Fibroblast of skin of right biceps (primary cell): Measurements from ENCODE around the gene CEP112.
"Not testable (repeated sequence)": the region's sequence is repeated elsewhere in the genome, so short reads cannot be mapped to it uniquely, and the experiment has no call there.

Experiments
- DNase-seq: peaks from one replicate; pipeline ENCODE4 v3.0.0-alpha.2; 2013

Gene CEP112

DNA sequence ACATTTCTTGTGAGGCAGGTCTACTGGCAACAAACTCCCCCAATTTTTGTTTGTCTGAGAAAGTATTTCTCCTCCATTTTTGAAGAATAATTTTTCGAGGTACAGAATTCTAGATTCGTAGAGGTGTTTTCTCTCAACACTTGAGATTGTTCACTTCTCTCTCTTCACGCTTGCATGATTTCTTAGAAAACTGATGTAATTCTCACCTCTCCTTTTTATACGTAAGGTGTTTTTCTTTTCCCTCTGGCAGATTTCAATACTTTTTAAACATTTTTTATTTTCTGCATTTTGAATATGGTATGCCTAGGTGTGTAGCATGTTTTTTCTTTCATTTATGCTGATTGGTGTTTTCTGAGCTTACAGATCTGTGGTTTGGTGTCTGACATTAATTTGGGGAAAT, 429.0 kb downstream of the CEP112 start:
- DNase-seq = no peak

DNA sequence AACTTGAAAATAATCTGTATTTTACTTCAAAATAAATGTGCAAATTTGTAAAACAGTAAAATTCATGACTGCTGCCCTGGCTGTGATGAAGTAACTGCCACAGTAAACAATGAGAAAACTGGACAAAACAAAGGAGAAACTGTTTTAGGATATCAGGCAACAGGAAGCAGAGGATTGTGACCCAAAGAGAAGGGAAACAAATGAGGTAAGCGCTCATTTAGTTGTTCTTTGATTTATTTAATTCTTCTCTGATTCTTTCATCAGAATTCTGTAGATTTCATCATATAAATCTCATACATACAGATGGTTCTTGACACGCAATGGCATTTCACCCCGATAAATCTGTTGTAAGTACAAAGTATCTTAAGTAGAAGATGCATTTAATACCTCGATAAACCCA, 432.4 kb downstream of the CEP112 start:
- no peak for DNase-seq

DNA sequence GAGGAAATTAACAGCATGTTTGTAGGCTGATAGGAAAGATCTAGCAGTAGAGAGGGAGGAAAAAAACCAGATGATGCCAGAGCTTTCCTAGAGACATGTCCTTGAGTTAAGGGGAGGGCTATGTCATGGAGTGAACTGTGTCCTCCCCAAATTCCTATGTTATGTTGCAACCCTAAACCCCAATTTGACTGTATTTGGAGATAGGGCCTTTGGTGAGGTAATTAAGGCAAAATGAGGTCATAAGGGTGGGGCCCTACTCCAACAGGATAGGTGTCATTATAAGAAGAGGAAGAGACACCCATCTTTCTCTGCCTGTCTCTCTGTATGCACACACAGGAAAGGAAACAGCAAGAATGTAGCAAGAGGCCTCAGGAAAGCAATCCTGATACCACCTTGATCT, 435.2 kb downstream of the CEP112 start:
- DNase-seq = peak; percentile 17

DNA sequence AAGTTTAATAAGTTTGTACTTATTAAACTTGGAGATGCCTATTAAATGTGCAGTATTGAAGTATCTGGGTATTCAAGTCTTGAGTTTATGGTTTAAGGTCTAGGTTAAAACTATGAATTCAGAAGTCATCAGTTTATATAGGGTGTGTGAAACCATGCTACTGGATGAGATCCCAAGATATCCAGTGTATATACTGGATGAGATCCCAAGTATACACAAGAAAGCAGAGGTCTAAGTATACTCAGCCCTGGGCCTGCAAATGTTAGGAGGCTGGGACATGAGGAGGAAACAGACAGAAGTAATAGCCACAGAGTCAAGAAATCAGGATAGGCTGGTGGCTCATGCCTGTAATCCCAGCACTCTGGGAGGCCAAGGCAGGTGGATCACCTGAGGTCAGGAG, 436.1 kb downstream of the CEP112 start:
- DNase-seq = no peak

DNA sequence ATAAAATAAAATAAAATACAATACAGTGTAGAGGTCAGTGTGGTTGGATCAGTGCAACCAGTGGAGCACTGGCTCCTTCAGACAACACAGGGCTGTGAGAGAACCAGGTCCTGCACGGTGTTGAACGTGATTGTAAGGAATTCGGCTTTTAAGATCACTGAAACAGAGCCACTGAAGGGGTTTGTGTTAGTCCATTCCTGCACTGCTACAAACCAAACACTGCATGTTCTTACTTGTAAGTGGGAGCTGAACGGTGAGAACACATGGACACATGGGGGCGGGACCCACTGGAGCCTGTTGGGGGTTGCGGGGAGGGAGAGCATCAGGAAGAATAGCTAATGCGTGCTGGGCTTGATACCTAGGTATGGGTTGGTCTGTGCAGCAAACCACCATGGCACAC, 437.3 kb downstream of the CEP112 start:
- no peak for DNase-seq

DNA sequence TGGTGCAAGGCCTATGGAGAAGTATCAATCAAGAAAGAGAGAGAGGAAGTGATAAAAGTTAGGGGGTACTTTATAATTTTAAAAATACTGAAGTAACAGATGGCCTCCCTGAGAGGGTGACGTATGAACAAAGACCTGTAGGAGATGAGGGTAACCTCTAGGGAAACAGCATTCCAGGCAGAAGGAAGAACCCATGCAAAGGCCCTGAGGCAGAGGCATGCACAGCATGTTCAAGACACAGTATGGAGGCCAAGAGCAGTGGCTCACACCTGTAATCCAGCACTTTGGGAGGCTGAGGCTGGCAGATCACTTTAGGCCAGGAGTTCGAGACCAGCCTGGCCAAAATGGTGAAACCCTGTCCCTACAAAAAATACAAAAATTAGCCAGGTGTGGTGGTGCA, 437.9 kb downstream of the CEP112 start:
- DNase-seq = no peak

DNA sequence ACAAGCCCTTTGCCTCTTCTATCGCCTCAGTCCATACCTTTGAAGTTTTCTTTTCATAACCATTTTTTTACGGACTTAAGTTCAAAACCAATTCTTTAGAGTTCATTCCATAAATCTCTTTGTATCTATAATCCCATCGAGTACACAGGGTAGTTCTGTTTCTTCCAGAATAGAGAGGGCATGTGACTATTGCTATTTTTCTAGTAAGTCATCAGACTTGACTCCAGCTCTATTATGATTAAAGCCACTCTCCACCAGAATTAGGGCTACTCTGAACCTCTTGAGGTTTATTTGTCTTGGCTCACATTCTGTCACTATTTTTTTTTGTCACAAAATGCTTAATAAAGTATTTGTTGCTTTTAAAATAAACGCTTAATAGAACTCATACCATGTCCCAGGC, 438.6 kb downstream of the CEP112 start:
- no peak for DNase-seq

DNA sequence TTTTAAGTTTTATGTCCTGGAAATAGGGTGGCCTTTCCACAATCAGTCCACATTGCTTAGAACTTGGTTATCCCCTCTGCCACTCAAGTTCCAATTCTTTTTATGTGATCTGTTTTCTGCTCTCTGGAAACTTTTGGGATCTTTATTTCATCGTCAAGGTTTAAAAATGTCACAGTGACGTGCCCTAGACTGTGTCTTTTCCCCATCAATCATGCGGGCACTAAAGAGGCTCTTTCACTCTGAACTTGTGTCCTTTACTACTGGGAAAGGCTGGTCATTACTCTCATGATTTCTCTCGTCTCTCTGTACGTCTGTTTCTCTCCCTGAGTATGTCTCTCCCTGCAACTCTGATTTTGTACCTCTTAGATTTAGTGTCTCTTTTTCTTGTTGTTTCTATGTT, 440.7 kb downstream of the CEP112 start:
- DNase-seq = no peak

DNA sequence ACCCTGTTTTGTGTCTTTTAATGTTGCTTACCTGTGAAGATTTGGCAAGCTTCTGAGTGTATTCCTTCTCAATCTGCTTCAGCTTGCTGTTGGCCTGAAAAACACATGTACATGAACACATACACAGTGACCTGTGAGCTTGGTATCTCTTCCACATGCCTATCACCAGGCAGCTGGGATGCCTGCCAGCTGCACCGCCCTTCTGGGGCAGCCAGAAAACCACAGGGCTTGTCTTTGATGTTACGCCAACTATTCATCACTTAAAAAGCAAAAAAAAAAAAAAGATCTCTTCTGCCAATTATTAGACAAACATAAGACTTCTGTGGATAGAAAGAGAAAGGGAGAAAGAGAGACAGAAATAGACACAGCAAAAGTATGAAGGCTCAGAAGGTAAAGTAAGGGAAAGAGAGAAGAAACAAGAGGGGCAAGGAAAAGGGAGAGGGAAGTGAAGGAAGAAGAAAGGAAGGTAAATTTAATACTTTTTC, 441.3 kb downstream of the CEP112 start:
- peak; percentile 94 for DNase-seq

DNA sequence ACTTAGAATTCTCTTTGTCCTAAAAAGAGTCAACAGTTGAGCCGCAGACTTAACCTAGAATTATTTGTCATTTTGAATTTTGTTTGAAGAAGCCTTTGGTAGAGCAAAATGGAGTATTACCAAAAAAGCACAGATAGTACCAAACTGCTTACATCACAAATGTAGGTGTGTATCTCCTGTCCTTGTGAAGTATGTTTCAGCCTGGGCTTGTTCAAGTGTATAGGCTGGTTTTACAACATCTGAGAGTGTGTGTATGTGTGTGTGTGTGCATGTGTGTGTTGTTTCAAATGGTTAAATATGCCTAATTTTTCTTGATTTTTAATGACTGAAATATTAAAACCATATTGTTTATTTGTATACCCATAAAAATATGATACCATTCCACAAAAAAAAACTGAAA, 441.8 kb downstream of the CEP112 start:
- no peak for DNase-seq

DNA sequence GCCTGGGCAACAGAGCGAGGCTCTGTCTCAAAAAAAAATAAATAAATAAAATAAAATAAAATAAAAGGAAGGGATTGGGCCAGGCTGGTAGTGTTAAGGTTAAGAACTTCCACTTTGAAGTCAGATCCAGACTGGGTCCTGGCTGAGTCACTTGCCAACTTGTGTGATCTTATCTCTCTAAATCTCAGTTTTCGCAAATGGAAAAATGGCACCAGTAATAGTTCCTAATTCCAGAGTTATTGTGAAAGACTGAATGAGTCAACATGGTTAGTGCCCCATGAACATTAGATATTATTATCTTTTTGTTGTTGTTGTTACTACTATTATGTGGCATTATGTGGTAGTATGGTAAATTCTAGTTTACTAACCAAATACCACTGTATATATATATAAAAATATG, 442.5 kb downstream of the CEP112 start:
- DNase-seq = peak; percentile 31

DNA sequence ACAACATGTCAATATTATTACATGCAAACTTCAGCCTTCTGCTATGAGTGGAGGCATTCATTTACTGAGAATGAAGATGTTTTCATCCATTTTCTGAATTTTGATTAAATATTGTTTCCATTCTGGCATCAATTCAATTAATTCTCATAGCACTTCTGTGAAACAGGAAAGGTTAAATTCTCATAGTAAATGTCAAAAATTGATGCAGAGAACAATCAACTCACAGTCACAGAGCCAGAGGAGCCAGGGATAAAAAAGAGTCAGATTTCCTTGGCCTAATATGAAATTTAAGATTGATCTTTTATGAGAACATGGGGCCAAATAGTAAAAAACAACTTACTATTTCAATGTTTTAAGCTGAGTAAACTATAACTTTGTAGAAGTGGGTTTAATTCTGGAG, 446.7 kb downstream of the CEP112 start:
- no peak for DNase-seq

DNA sequence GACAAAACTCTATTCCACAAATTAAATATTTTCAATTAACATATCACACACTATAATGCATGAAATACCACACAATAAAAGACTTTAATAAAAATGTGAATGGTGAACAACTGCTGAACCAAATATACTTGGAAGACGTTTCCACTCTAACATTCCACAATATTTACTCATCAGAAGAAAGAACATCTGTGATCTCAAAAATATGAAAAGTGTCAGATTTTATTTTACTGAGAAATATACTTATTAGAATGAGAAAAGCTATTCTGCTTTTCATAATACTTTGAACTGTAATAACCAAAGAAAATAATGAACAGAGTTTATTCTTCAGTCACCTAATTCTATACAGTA, 448.7 kb downstream of the CEP112 start:
- DNase-seq = peak; percentile 49

DNA sequence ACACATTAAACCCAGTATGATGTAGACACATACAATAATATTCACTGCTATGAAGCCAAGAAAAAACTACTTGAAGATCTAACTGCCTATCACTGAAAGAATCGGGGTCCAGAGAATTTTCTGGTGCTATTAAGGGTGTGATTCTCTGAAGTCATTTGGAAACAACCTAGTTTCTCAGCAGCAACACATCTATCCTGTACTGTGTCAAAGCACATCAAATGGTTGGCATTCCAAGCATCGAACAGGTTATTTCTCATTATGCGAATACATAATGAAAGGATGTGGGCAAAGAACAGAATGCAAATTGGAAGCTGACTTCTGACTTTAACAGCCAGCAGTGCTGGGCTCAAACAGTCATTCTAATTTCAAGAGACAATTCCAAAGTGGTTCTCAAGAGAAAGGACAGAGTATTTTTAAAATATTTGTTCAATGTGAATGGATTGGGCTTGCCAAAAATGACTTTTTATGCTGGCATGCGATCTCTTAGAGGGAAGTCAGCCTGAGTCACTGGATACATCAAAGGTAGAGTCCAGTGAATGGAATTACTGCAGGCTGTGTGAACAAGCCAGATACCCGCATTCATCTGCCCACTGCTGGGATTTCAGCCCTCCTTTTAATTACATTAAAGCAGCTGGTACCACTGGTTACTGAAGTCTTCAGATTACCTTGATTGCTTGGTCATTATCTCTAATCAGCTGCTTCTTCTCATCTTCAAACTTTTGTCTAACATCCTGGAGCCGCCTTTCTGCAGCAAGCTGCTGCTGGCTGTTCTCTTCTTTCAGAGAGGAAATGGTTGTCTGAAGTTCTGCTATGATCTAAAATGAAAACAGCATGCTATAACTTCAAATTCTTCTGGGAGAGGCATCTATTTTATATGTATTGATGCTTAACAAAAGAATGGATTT, 449.3 kb downstream of the CEP112 start:
- DNase-seq = peak; percentile 89

DNA sequence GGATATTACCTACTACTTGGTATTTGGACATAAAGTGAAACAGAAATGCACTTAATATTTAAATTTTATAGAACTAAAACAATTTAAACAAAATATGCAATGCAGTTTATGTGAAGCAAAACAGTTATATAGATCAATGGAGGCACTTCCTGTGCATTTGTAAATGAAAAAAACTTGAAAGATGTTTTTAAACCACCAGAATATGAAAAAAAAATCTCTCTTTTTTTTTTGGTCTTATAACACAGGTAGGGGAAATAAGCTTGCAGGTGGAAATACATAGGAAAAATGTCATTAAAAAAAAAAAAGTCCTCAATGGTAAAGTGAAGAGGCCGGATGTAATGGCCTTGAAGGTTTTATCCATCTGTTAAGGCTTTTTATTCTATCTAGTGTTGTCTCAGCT, 450.2 kb downstream of the CEP112 start:
- no peak for DNase-seq

DNA sequence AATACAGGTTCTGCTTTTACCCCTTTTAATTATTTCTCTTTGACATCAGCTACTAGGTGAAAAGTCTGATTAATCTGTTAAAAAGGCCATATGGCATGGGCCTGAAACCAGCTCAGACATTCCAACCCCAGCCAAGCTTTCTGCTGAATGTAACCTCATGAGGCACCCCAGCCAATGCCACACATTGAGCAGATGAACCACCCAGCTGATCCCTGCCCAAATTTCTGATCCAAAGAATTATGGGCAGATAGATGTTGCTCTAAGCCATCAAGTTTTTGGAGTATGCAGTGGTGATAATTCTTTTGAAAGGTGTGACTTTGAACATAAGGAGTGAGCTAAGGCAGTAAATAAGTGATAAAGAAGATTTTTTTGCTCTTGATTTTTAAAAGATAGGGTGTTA, 452.9 kb downstream of the CEP112 start:
- DNase-seq = no peak

DNA sequence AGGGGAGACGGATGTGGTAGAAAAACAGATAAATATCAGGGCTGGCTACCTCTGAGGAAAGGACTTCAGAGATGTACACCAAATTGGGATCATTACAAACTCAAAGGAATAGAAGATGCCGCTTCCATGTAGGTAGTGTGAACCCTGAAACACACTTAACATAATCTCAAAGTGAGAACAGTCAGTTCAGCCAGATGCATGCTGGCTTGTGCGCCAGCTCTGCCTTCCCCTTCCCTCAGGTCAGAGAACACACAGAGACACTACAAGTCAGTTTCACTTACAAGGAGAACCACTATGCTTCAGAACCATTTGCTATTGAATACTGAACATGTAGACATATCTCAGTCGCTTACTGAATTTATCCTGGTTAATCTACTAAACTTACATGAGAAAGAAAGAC, 454.5 kb downstream of the CEP112 start:
- DNase-seq = no peak

DNA sequence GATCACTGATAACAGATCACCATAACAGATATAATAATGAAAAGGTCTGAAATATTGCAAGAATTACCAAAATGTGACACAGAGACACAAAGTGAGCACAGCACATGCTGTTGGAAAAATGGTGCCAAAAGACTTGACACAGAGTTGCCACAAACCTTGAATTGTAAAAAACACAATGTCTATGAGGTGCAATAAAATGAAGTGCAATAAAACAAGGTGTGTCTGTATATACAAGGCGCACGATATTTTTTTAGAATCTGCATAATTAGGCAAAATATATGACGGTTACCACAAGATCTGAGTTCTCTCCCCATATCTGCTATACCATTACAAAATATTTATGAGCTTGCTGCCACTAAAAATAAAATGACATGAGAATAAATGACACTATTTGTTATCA, 458.6 kb downstream of the CEP112 start:
- DNase-seq = no peak

DNA sequence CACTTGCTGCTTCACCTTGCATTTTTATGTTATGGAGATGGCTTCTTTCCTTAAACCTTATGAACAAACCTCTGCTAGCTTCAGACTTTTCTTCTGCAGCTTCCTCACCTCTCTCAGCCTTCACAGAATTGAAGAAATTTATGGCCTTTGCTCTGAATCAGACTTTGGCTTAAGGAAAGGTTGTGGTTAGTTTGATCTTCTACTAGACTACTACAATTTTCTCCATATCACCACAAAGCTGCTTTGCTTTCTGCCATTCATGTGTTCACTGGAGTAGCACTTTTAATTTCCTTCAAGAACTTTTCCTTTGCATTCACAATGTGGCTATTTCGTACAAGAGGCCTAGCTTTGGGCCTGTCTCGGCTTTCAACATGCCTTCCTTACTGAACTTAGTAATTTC, 459.3 kb downstream of the CEP112 start:
- not testable (repeated sequence) for DNase-seq

DNA sequence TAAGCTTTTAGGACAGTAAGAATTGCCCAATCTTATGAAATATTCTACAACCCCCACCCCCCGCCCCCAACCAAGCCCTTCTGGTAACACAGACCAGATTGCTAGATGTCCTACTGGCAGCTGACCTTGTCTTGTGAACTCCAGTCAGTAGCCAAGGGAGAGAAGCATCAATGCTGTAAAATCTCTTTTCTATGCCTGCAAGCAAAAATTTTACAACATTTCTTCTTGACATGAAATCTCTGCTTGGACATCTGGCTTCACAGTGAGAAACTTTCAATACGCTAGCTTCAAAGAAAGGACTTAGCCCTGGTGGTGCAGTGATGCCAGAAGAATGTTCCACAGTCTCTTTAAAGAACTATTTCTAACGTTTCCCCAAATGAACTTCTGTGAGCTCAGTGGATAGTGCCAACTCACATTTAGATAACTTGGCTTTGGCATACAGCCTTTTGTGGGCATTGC, 461.2 kb downstream of the CEP112 start:
- DNase-seq = no peak

DNA sequence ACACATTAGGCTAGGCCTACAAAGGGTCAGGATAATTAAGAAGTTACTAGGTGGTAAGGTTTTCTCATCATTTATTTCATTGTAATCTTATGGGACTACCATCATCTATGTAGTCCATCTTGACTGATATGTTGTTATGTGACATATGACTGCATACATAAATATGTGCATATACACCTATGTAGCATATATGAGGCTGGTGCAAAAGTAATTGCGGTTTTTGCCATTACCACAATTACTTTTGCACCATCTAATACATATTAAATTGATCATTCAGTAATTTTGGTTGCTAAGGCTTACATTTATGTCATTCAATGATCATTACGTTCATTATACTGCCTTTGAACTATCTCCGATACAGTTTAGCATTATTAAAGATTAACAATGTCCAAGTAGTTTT, 462.7 kb downstream of the CEP112 start:
- no peak for DNase-seq

DNA sequence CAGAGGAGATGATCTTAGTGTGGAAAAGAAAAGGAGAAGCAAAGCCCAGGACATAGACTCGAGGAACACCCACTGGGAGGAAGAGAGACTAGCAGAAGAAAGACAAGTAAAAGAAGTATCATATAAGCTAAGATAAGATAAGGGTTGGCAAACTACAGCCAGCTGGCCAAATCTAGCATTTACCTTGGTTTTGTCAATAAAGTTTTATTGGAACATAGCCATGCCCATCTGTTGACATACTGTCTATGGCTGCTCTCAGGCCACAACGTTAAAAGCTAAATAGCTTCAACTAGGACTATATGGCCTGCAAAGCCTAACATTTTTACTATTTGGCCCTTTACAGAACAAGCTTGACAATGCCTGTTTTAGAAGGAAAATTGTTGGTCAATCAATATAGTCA, 464.1 kb downstream of the CEP112 start:
- DNase-seq = no peak

DNA sequence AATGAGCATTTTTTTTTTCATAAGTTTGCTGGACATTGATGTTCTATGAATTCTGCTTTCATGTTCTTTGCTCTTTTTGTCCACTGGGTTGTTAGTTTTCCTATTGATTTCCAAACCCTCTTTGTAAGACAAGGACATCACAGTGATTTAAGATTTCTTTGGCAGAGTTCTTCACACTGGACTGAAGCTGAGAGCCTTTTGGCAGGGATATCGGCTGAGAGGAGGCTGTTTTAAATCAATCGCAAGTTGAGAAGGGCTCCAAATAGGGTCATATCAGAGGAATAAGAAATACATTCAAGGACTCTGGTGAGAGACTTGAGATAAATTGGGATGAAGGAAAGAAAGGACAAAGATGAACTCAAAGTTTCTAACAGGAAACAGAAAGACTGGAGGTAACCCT, 464.7 kb downstream of the CEP112 start:
- DNase-seq = no peak

DNA sequence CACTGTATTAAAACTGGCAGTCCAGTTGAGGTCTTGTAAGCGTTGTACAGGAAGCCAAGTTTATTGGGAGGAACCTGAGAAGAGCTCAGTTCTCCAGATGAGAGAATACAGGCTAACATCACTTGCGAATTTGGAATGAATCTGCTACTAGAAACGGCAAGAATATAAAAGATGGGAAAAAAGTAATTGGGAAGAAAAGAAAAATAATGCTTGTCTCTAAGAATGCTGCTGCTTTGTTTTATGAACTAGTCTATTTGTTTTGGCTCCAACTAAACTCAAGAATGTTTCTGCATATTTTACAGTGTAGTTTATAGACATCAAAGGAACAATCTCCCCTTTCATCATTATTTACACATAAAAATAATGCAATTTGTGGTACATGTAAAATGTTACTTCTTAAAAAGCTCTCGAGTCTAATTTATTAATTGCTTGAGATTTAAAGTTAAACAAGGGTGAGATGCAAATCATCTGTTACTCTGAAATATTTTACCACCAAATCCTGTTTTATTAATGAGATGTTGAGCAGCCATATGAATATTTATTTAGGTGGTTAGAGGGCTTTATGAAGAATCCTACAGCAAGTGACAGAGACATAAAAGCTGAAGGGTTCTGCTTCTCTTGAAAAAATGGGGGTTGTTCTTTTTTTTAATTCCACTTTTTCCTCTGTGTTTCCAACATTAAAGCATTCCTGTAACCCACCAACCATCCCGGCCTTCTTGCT, 468.3 kb downstream of the CEP112 start:
- peak; percentile 23 for DNase-seq
